ENCODE measurements around the gene TULP1.
A peak's percentile ranks its signal among the peaks of the same experiment; 100 is the strongest.

The TULP1 gene

DNA sequence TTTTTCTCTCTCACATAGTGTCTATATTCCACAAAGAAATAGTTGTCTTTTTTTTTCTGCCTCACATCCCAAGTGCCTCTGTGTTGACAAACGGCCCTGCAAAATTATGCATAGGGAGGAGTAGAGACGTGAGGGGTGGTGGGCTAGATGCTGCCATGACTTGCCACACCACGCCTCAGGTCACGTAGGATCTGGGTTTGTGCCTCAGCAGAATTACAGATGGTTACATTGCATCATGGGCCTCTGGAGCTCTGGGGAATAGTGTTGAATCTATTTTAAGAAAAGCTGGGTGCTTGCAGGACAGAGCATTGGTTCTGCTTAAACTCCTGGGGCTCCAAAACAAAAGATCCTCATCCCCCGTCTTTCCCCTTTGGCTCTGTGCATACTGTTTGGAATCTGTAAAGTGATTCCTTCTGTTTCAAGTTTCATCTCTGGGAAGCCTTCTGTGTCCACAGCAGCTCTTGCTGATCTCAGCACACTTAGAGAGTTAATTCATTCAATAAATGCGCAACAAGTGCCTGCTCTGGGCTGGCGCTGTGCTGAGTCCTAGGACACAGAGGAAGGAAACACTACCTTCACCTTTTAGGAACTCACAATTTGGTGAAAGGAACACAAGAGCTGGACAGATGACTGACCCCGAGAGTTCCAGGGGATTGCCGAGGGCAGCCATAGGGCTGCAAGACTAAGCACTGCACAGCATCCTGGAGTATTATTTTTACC lies 58.1 kb downstream of the TULP1 start:
- no peak for DNase-seq

DNA sequence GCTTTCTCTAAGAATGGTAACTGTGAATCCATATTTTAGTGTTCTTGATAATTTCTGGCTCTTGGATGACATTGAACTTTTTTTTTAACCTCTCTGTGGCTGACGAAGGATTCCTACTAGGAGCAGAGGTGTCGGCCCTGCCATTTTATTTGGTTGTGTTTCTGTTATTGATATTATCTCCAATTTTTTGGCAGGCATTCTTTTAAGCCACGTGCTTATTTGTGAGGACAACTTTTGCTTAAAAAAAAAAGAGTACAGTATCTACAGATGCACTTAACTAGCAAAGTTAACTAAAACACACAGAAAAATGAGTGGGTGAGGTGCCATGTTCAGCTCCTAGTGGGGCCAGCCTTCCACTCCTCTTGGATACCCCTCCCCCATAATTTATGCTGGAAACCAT lies 59.5 kb downstream of the TULP1 start:
- DNase-seq, result no peak

DNA sequence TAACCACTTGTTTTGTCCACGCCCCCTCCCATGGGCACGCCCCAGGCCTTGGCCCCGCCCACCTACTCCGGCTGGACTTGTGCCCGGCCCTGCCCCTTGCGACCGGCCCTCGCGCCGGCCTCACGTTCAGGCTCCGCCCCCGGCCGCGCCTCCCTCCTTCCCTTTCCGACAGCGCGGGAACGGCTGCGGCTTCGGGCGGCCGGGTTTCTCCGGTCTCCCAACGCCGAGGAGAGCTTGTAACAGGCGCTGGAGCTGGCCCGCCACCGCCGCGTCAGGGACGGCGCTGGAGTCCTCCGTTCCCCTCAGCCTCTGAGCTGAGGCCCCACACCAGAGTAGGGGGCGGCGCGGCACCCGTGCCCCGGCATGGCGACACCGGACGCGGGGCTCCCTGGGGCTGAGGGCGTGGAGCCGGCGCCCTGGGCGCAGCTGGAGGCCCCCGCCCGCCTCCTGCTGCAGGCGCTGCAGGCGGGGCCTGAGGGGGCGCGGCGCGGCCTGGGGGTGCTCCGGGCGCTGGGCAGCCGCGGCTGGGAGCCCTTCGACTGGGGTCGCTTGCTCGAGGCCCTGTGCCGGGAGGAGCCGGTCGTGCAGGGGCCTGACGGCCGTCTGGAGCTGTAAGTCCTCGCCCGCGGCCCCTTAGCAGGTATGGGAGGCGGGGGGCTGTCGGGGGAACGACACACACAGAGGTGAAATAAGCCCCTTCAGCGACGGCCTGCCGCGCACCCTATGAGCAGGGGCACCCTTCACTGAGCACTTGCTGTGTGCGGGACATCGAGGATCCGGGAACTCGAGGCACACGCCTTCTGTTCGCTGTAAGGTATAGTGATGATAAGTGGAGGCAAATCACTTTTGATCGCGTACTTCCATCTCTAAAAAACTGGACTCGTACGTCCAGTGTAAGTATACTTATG lies 60.3 kb downstream of the TULP1 start, which contains the start of gene FANCE:
Gene FANCE, plus strand, starts transcription at position 156 of the 908 bp plus-strand sequence. Its CDS starts 208 bp downstream, at position 364.
- peak; percentile 66 for DNase-seq

DNA sequence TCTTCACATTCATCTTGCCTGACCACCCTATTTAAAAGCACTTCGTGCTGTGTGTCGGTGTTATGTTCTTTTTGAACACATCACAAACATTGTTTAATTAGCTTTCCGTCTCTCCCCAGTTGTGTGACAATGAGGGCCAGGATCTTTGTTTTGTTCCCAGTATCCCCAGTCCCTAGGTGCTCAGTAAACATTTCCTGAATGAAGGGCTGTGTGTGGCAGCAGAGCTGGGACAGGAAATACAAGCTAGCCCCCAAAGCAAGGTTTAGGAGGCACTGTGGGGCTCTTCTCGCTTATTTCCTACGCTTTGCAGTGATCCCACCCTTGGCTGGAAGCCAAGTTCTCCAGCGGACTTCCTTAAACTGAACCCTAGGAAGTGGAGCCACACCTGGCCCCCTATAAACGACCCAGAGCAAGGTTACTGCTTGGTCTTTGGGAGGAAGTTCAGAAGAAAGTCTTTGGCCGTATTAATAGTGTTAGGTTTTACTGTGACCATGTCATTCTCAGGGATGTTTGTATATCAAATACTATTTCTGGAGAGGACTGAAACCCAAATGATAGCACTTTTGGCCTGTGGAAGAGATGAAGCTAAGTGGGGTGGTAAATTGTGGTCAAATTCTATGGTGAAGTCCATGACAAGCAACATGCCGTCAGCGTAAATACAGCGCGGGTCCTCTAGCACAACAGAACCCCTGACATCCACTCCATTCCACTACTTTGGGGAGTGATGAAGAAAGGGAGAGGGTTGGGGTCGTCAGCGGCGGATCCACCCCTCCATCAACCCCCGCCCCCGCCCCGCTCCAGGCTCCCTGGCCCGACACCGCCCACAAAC lies 61.1 kb downstream of the TULP1 start:
- no peak for DNase-seq

DNA sequence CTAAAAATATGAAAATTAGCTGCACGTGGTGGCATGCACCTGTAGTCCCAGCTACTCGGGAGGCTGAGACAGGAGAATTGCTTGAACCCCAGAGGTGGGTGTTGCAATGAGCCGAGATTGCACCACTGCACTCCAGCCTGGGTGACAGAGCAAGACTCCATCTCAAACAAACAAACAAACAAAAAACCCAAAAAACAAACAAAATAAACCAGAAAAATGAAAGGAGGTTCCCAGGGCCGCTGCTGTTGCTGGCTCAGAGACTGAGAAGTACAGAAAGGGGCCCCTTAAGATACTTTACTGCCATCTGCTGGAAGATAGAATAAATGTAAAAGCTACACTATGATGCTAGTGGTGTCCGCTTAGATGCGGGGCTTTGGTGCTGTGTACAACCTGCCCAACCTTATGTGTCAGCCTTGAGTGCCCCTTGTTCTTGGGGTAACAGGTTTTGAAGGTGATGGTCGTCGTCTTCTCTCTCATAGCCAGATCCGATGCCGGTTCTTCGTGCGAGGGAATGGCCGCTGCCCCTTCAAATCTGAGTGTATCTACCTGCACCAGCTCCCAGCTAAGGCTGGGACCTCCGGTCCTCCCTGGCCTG lies 63.3 kb downstream of the TULP1 start:
- peak; percentile 63 for DNase-seq

DNA sequence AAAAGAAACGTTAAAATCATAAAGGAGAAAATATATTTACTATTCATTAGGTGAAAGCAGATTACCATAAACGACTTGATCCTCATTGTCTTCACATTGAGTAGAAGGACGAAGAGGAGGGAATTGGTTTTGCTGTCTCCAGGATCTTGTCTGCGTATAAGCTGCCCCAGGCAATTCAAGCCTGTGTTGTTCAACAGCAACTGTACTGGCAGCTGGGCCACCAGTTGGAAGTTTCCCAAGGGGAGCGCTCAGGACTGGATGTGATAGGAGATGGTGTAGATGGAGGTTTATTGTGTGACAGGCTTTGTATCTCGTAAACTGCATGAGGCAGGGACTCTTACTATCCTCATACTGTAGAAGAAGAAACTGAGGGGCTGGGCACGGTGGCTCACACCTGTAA lies 64.5 kb downstream of the TULP1 start:
- no peak for DNase-seq

All from DMS79 (cell line).